HepG2 (cell line): ENCODE results near the gene PLP1. TPM values are rescaled to one million over a fixed set of nuclear protein-coding genes. Genes with fewer than 3 reads are reported as not detected.

Source experiments
- ATAC-seq: fragments of 200-7000 bp; cut with Tn5 transposase; 3 replicates; pipeline ENCODE4 v1.9.1; 2020; ENCODE audit warnings: mild to moderate bottlenecking, moderate library complexity
- BruUV-seq: library from RNA; stranded (reverse); fragments of 400-500 nt; replicated peaks from 2 replicates; lab custom pipeline; 2021; lab: Mats Ljungman, UMichigan
- CTCF ChIA-PET: fragments of 300-600 bp; formaldehyde crosslinking; extraction: SDS; loops from one replicate; lab custom pipeline; 2021; ENCODE audit warnings: low total read pairs, inconsistent platforms, low intra/inter-chr PET ratio; lab: Yijun Ruan, JAX
- POLR2A ChIA-PET: fragments of 350-600 bp; sonication (Branson Sonifier 250); formaldehyde crosslinking; loops from one replicate; lab custom pipeline; 2020; ENCODE audit warnings: antibody characterized with exemption, inconsistent platforms; lab: Yijun Ruan, JAX
- DNase-seq: peaks from one replicate; pipeline ENCODE4 v3.0.0-alpha.2; 2015; ENCODE audit warnings: low spot score
- FAIRE-seq: peaks from 3 replicates; lab custom pipeline; 2011; peaks lifted over from hg19 to GRCh38; lab: Jason Lieb, UNC
- H2AFZ ChIP-seq: one replicate; pipeline ENCODE4 v1.6.1; 2011; ENCODE audit warnings: low read length, inconsistent platforms
- H3K27ac ChIP-seq: fragments of 300-600 bp; 3 replicates; pipeline ENCODE4 v1.8.0; 2011; ENCODE audit warnings: mixed run types, mild to moderate bottlenecking, mixed read lengths, low read length, inconsistent platforms; ENCODE audit not compliant: insufficient read depth; ENCODE audit errors: extremely low read length
- H3K27me3 ChIP-seq, 2 experiments: fragments of 200-600 bp in 1 of 2; 2 replicates in 1 of 2; 3 replicates in 1 of 2; pipeline versions ENCODE4 v1.6.0 to v1.8.0; 2011; ENCODE audit warnings: low read length in 2 of 2, mild to moderate bottlenecking in 2 of 2, moderate library complexity in 2 of 2, inconsistent platforms in 1 of 2; ENCODE audit not compliant: insufficient read depth in 2 of 2, control insufficient read depth in 1 of 2
- H3K36me3 ChIP-seq, 2 experiments: fragments of 200-600 bp in 1 of 2; replicated peaks in 1 of 2; 2 replicates in 1 of 2; 3 replicates in 1 of 2; pipeline versions ENCODE4 v1.5.1 to v1.8.0; 2011; ENCODE audit warnings: low read length in 2 of 2, inconsistent platforms in 1 of 2; ENCODE audit not compliant: insufficient read depth in 2 of 2, control insufficient read depth in 1 of 2
- H3K4me1 ChIP-seq: 2 replicates; pipeline ENCODE4 v1.5.1; 2012; ENCODE audit warnings: low read length, inconsistent platforms; ENCODE audit not compliant: insufficient read depth
- H3K4me2 ChIP-seq: 2 replicates; pipeline ENCODE4 v1.6.0; 2011; ENCODE audit warnings: low read depth, low read length, inconsistent platforms
- H3K4me3 ChIP-seq, 3 experiments: fragments of 200-600 bp in 1 of 3; sonication (generic), shearing (Covaris generic) in 1 of 3; replicated peaks in 1 of 3; 2 replicates each; pipeline ENCODE4 v1.5.1; 2011 to 2016; ENCODE audit warnings: low read length in 3 of 3, inconsistent platforms in 2 of 3, low read depth in 2 of 3, mild to moderate bottlenecking in 2 of 3, control low read depth in 1 of 3, mixed read lengths in 1 of 3; ENCODE audit not compliant: insufficient read depth in 1 of 3
- H3K79me2 ChIP-seq: one replicate; pipeline ENCODE4 v1.6.1; 2011; ENCODE audit warnings: low read length, inconsistent platforms; ENCODE audit not compliant: insufficient read depth
- H3K9ac ChIP-seq: 2 replicates; pipeline ENCODE4 v1.6.0; 2011; ENCODE audit warnings: mild to moderate bottlenecking, low read depth, low read length, inconsistent platforms; ENCODE audit not compliant: insufficient read depth
- H3K9me3 ChIP-seq: 2 replicates; pipeline ENCODE4 v1.5.1; 2012; ENCODE audit warnings: mild to moderate bottlenecking, low read length
- H4K20me1 ChIP-seq: 2 replicates; pipeline ENCODE4 v1.6.0; 2011; ENCODE audit warnings: inconsistent platforms, mild to moderate bottlenecking, low read length, moderate library complexity; ENCODE audit not compliant: insufficient read depth
- GRHL1 ChIP-seq: sonication (generic); formaldehyde crosslinking; conservative IDR thresholded peaks from 2 replicates; pipeline ENCODE4 v1.8.0; 2022; ENCODE audit warnings: missing genetic modification reagents
- MTF2 ChIP-seq: sonication (generic); formaldehyde crosslinking; IDR thresholded peaks from 2 replicates; pipeline ENCODE4 v1.5.0; 2020; ENCODE audit warnings: missing genetic modification reagents, borderline replicate concordance
- MXD4 ChIP-seq: IDR thresholded peaks from 2 replicates; pipeline ENCODE4 v1.6.1; 2016; ENCODE audit warnings: mild to moderate bottlenecking, missing biosample characterization, missing genetic modification reagents
- NBN ChIP-seq: fragments of 450-650 bp; conservative IDR thresholded peaks from 2 replicates; pipeline ENCODE4 v1.6.1; 2017
- PCBP1 ChIP-seq: fragments of 200-400 bp; formaldehyde crosslinking; IDR thresholded peaks from 2 replicates; pipeline ENCODE4 v1.6.1; 2017; ENCODE audit warnings: mild to moderate bottlenecking, low read depth, low read length, borderline replicate concordance
- PRDM10 ChIP-seq: sonication (generic); formaldehyde crosslinking; IDR thresholded peaks from 2 replicates; pipeline ENCODE4 v1.4.0; 2020; ENCODE audit warnings: low read depth, missing genetic modification reagents
- PRPF4 ChIP-seq: fragments of 200-400 bp; formaldehyde crosslinking; IDR thresholded peaks from 2 replicates; pipeline ENCODE4 v1.6.1; 2016; ENCODE audit warnings: low read length, low read depth; ENCODE audit not compliant: poor library complexity, severe bottlenecking
- SNRNP70 ChIP-seq: fragments of 200-400 bp; formaldehyde crosslinking; IDR thresholded peaks from 2 replicates; pipeline ENCODE4 v1.6.1; 2017; ENCODE audit warnings: mild to moderate bottlenecking, low read depth, low read length, moderate library complexity
- ZFP36 ChIP-seq: fragments of 150-350 bp; IDR thresholded peaks from 2 replicates; pipeline ENCODE4 v1.6.1; 2018; ENCODE audit warnings: borderline replicate concordance, low read length, low read depth; ENCODE audit not compliant: partially characterized antibody
- ZNF232 ChIP-seq: sonication (generic); formaldehyde crosslinking; IDR thresholded peaks from 2 replicates; pipeline ENCODE4 v1.4.0; 2020; ENCODE audit warnings: missing genetic modification reagents, borderline replicate concordance
- ZNF234 ChIP-seq: sonication (generic); formaldehyde crosslinking; conservative IDR thresholded peaks from 2 replicates; pipeline ENCODE4 v1.5.1; 2020; ENCODE audit warnings: mild to moderate bottlenecking, missing genetic modification reagents
- ZNF44 ChIP-seq: sonication (generic); formaldehyde crosslinking; IDR thresholded peaks from 2 replicates; pipeline ENCODE4 v1.5.1; 2020; ENCODE audit warnings: mild to moderate bottlenecking, missing genetic modification reagents
- ZNF510 ChIP-seq: sonication (generic); formaldehyde crosslinking; IDR thresholded peaks from 2 replicates; pipeline ENCODE4 v1.4.0; 2020; ENCODE audit warnings: low read depth, mild to moderate bottlenecking, missing genetic modification reagents
- ZNF672 ChIP-seq: sonication (generic); formaldehyde crosslinking; IDR thresholded peaks from 2 replicates; pipeline ENCODE4 v1.8.1; 2022; ENCODE audit warnings: missing genetic modification reagents
- ZNF7 ChIP-seq: IDR thresholded peaks from 2 replicates; pipeline ENCODE4 v1.6.1; 2016; ENCODE audit warnings: missing biosample characterization, missing genetic modification reagents
- ZNF800 ChIP-seq: sonication (generic); formaldehyde crosslinking; IDR thresholded peaks from 2 replicates; pipeline ENCODE4 v1.4.0; 2020; ENCODE audit warnings: missing genetic modification reagents
- WGBS: methylation state at CpG from one replicate; pipeline ENCODE4 v1.1.6; 2017; ENCODE audit warnings: low lambda C conversion rate; 5-methylcytosine and 5-hydroxymethylcytosine counted together
- in situ Hi-C: cut with HindIII; loops from 2 replicates; pipeline ENCODE4 v1.10.0; 2017; ENCODE audit warnings: low pct_unique_long_range_greater_than_20kb; ENCODE audit not compliant: extremely low pct_ligation_motif_present
- intact Hi-C: fragments of 100-400 bp; cut with micrococcal nuclease; formaldehyde crosslinking; loops from one replicate; pipeline ENCODE4 v1.10.0; 2022; ENCODE audit not compliant: unreplicated experiment
- polyA plus RNA-seq, 8 experiments: library from polyadenylated mRNA; depleted of rRNA in 3 of 8; stranded (reverse) in 7 of 8; unstranded in 1 of 8; fragments of >200 nt; fragmentation: Illumina TruSeq in 4 of 8; extraction: Trizol in 4 of 8; gene quantifications; 2 replicates each; pipeline versions ENCODE4 v1.2.1 to v1.2.3, GENCODE V29; 2011 to 2016; ENCODE audit warnings: low read depth in 4 of 8, missing spikeins in 1 of 8, mixed read lengths in 1 of 8; ENCODE audit not compliant: insufficient read depth in 1 of 8
- total RNA-seq, 5 experiments: library from RNA; depleted of rRNA; stranded (reverse); fragments of >200 nt; fragmentation: Illumina TruSeq; extraction: Trizol; gene quantifications; 2 replicates each; pipeline ENCODE4 v1.2.3, GENCODE V29; 2016; ENCODE audit warnings: low read depth in 1 of 5

Gene PLP1
- total and polyA plus RNA-seq, 2 of the 13 experiments (the other 11 are each of a cell fraction or from before 2014, with no cell fraction given): 0.15 to 0.27 TPM

GRCh38 chrX:103831342-103831802 lies 54.7 kb downstream of the PLP1 start:
- no peak for DNase-seq
- peaks cover 0 to 11% of the 10 kb centered on the region in 2 experiments; a peak in 3 of 5 replicates for H3K27me3 ChIP-seq
- no TSS peak for BruUV-seq
- POLR2A ChIA-PET: interaction anchor here (0.9 kb wide), 1 partner anchor 144 kb away, joined by 3 read pairs; the partner anchor contains the start of gene MORF4L2
- peak overlapping the region in 1 of 3 experiments; percentile 66; a peak in 3 of 6 replicates for H3K4me3 ChIP-seq
- ATAC-seq: no peak; the same call in 2 of the 3 replicates
- CTCF ChIA-PET: no interaction called here
- H3K4me1 ChIP-seq: no peaks in the 10 kb centered on the region
- H3K27ac ChIP-seq: no peak overlapping the region
- H3K4me2 ChIP-seq: peak overlapping the region; percentile 61
- no peak for FAIRE-seq
- no peaks in the 10 kb centered on the region for H4K20me1 ChIP-seq
- intact Hi-C loops (no loop called here), in situ Hi-C loops (loop anchor here (25.0 kb wide), 2 partner anchors 106 to 281 kb away; partner anchors contain the start of gene ZCCHC18)
- 47% methylated on average over 5 of the region's 11 CpGs for WGBS
- H3K9me3 ChIP-seq: no peaks in the 10 kb centered on the region
- no peak overlapping the region for H3K9ac ChIP-seq
- H2AFZ ChIP-seq: no peak overlapping the region
- no peaks in the 10 kb centered on the region for H3K79me2 ChIP-seq
- H3K36me3 ChIP-seq: no peaks in the 10 kb centered on the region
- TF ChIP-seq ZNF7 (CRISPR knock-in tag) (no peak), PRDM10 (CRISPR knock-in tag) (no peak), ZNF232 (CRISPR knock-in tag) (no peak), GRHL1 (CRISPR knock-in tag) (no peak), ZNF672 (CRISPR knock-in tag) (no peak), NBN (no peak), ZNF800 (CRISPR knock-in tag) (no peak), MXD4 (CRISPR knock-in tag) (no peak), PRPF4 (no peak), ZFP36 (no peak), PCBP1 (no peak), ZNF44 (CRISPR knock-in tag) (no peak), ZNF510 (CRISPR knock-in tag) (no peak), ZNF234 (CRISPR knock-in tag) (no peak), SNRNP70 (no peak), MTF2 (CRISPR knock-in tag) (no peak)
